COR-L47 (cell line): Measurements from ENCODE around the gene ZNF665.
"Not testable (repeated sequence)": the region's sequence is repeated elsewhere in the genome, so short reads cannot be mapped to it uniquely, and the experiment has no call there.

Experiments used
- DNase-seq: peaks from one replicate; lab custom pipeline; 2025; lab: John Stamatoyannopoulos, UW

ZNF665 gene

DNA sequence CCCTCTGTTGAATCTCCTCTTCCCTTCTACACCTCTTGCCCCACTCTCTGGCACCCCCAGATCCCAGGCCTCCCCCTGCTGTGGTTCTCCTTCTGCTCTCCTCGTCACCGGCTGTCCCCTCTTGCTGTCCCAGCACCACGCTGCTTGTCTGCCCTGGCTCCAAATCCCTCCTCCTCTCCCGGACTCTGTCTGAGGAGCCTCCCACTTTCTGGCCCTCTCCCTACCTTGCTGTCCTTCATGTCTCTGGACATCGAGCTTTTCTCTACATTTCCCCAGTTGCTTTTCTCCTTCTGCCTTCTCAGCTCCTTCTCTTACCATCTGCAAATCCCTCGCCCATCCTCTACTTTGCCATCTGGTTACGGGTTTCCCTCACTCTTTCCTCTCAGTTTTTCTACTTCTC lies 35.5 kb downstream of the ZNF665 start:
- no peak for DNase-seq

DNA sequence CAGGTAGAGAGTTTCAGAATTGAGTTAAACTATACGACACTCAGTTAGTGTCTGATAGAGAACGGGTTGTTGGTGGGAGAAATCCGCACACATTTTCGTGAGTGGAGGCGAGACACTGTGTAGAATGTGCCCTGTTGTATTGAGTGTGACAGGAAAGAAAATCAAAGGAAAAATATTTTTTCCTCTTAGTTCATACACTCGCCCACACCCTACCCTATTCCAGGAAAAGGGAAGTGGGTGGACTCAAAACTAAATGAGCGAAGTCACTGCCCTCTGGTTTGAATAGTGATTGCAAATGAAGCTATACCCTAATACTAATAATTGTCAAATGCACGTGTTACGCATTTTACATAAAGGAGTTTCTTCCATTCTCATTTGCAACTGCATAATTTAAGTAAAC lies 36.3 kb downstream of the ZNF665 start:
- DNase-seq: no peak

DNA sequence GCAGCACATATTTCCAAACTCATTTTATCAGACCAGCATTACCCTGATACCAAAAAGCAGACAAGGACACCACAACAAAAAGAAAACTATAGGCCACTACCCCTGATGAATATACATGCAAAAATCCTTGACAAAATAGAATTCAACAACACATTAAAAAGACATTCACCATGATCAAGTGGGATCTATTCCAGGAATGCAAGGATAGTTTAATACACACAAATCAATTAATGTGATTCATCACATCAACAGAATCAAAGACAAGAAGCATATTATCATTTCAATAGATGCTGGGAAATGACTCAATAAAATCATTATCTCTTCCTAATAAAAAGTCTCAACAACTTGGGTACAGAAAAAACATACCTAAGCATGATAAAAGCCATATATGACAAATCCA lies 45.5 kb downstream of the ZNF665 start:
- DNase-seq: no peak

DNA sequence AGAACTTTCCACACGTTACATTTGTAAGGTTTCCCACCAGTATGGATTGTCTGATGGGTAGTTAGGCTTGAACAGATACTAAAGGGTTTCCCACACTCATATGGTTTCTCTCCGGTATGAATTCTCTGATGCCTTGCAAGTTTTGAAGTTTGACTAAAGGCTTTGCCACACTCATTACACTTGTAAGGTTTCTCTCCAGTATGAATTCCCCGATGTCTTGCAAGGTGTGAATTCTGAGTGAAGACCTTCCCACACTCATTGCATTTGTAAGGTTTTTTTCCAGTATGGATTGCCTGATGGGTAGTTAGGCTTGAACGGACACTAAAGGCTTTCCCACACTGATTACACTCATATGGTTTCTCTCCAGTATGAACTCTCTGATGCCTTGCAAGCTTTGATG lies 52.8 kb downstream of the ZNF665 start:
- no peak for DNase-seq

DNA sequence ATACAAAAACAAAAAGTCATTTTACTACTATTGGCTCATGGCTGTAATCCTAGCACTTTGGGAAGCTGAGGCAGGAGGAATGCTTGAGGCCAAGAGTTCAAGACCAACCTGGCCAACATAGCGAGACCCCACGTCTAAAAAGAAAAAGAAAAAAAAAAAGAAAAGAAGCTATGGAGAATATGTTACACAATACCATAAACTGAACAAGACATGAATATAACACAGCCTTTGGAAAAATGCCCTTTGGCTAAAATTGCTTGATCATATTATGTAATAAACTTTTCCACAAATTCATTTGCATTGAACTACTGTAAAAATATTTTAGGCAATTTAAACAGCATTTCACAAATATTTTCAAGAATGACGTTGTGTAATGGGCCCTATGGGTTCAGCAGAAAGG lies 56.7 kb downstream of the ZNF665 start:
- no peak for DNase-seq

DNA sequence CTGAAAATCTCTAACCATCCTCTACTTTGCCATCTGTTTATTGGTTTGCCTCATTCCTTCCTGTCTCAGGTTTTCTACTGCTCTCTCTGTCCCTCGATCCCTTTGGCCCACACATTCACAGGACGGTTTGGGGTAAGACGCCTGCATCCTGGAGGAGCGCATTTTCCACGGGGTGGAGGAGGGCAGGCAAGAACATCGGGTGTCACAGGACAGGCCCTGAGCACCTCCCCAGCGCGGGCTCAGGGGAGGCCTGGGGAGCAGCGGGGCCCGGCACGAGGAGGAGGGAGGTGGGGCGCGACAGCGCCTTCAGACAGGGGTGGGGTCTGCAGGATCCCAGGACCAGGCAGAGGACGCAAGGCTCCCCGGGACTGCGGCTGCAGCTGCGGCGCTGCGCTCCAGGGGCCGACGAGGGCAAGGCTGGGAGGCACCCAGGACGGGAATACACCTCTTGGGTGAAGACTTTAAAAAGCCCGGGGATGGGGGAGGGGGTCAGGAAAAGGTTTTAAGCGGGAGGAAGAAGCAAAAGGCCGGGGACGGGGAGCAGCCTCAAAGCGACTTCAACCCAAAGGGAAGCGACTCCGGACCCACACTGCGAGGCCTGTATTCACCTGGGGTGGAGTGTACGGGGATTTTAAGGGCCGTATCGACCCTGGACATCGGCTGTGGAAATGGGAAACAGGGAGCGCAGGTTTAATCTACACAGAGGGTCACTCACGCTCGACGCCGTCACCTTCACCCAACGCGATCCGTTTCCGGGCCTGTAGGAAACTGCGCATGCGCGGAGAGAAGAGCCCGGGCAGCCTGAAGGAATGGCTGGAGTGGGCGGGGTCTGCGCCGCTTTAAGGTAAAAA lies 60.8 kb downstream of the ZNF665 start, which contains the start of gene ZNF415:
TSS of gene ZNF415 (minus strand) at position 770 of the 851 bp plus-strand sequence. CDS start 10,234 bp downstream, outside the sequence.
- DNase-seq: peak; percentile 2

DNA sequence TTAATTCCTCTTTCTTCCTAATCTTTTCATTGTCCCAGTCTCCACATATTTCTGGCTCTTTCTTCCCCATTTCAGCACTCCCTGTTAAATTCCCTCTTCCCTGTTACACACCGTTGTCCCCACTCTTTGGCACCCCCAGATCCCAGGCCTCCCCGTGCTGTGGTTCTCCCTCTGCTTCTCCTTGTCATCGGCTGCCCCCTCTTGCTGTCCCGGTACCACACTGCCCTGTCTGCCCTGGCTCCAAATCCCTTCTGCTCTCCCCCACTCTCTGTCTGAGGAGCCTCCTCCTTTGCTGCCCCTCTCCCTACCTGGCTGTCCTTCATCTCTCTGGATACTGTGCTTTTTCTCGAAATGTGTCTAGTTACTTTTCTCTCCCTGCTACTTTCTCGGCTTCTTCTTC lies 61.4 kb downstream of the ZNF665 start:
- DNase-seq: no peak

DNA sequence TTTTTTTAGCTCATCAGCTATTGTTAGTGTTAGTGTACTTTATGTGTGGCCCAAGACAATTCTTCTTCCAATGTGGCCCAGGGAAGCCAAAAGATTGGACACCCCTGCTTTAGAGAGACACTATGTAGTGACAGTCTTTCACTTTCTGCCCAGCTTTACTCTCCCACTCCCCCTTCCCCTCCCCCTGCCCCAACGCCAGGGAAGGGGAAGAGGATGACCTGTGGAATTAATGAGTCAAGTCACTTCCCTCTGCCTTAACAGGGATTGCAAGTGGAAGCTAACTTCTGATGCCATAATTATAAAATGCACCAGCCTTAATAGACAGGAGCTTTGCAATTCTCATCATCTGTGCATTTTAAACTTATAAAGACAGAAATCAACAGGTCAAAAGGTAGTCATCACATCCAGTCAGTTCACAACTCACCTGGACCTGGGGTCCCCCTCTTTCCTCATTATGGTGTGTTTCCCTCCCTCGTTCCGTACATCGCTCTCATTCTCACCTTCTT lies 62.0 kb downstream of the ZNF665 start:
- no peak for DNase-seq

DNA sequence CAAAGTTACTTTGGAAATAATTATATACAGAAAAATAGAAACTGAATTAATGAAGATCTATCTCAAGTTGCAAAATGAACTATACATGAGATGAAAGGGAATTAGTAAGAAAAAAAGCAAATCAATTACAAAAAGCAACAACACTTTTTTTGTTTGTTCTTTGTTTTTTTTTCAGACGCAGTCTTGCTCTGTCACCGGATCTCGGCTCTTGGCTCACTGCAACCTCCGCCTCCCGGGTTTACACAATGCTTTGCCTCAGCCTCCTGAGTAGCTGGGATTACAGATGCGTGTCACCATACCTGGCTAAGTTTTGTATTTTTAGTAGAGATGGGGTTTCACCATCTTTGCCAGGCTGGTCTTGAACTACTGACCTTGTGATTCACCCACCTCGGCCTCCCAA lies 62.7 kb downstream of the ZNF665 start:
- no peak for DNase-seq

DNA sequence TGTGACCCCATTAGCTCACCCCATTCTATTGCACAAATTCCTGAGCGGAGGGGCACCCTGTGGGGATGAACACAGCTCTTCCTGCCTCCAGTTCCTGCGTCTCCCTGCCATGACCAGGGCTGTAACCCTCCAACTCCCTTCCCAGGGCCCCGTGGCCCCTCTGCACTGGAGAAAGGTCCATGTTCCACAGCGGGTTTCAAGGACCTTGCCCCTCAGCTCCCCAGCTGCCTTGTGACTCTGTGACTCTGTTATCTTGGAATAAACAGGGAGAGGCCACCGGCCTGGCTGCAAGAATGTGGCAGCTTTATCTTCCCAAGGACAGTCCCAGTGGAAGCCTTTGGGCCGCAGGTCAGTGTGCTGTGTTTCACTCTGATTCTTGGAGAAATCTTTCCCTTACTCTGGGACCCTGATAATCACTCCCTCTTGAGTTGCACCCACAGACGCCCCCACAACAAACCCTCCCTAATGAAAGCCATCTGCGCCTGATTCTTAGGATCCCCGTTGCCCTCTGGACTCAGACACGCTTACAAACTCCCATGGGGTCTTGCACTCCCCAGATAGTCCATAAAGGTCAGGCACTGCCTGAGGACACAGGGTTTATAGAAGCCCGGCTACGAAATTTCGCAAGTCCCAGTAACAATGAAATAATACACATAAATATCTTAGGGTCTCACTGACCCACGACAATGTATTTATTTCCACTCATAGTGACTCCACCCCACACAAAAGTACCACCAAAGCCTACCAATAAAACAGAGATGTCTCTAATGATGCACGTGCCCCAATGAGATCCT lies 66.2 kb downstream of the ZNF665 start:
- DNase-seq: not testable (repeated sequence)

DNA sequence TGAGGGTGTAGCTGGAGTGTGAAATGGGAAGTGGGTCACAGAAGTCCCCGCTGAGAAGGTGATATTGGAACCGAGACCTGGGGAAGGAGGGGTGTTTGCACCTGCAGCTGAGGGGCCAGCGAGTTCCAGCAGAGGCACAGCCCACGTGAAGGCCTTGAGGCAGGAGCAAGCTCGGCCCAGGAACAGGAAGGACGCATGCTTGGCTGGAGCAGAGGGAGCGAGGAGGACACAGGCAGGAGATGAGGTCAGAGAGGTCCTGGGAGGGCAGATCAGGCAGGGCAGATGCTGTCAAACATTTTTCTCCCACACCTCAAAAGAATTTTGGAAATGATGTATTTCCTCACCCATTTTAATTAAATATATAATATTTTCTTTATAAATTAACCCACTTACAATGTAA lies 69.8 kb downstream of the ZNF665 start:
- no peak for DNase-seq
